Peyer's patch (tissue), 4 donors: Measurements from ENCODE around the gene MCF2L2.

Experiments used
- CTCF ChIP-seq, 6 experiments: fragments of 450-650 bp in 4 of 6; fragments of 200-600 bp in 2 of 6; sonication (generic) in 1 of 6; IDR thresholded peaks; one replicate each; pipeline ENCODE4 v1.5.1; 2017 to 2019; ENCODE audit warnings: antibody characterized with exemption in 6 of 6, mild to moderate bottlenecking in 3 of 6, moderate library complexity in 1 of 6
- POLR2A ChIP-seq, 2 donors: fragments of 450-650 bp; IDR thresholded peaks; one replicate each; pipeline ENCODE4 v1.5.1; 2017; ENCODE audit warnings: antibody characterized with exemption in 2 of 2, mild to moderate bottlenecking in 2 of 2, moderate library complexity in 2 of 2

- TF ChIP-seq POLR2A (IDR thresholded peaks at IDR 0.05), result no peak
- TF ChIP-seq CTCF (IDR thresholded peaks at IDR 0.05), result no peak
Observed at GRCh38 chr3:183299976-183300375, 128.4 kb downstream of the MCF2L2 start.
